A549 (cell line): ENCODE results near the gene USP15. TPM values are rescaled to one million over a fixed set of nuclear protein-coding genes. Genes with fewer than 3 reads are reported as not detected.

Source experiments
- ATAC-seq, 2 experiments: fragments of 200-7000 bp in 1 of 2; fragments of >200 bp in 1 of 2; cut with Nextera tagmentation in 1 of 2; cut with Tn5 transposase in 1 of 2; 3 replicates each; pipeline versions ENCODE4 v1.8.0 to v1.9.1; 2018 to 2020; ENCODE audit warnings: mild to moderate bottlenecking in 1 of 2, moderate library complexity in 1 of 2
- CTCF ChIA-PET: fragments of 300-600 bp; sonication (Branson Sonifier 250); formaldehyde crosslinking; extraction: SDS; loops from one replicate; lab custom pipeline; 2021; ENCODE audit warnings: antibody characterized with exemption, inconsistent platforms; lab: Yijun Ruan, JAX
- POLR2A ChIA-PET: fragments of 350-600 bp; formaldehyde crosslinking; extraction: SDS; loops from one replicate; lab custom pipeline; 2021; ENCODE audit warnings: antibody characterized with exemption, inconsistent platforms; lab: Yijun Ruan, JAX
- DNase-seq, 2 experiments: peaks; one replicate each; pipeline versions ENCODE4 v3.0.0 to v3.0.0-alpha.2; 2011 to 2016; ENCODE audit warnings: low read depth in 1 of 2, low spot score in 1 of 2
- FAIRE-seq: peaks from 2 replicates; lab custom pipeline; 2011; peaks lifted over from hg19 to GRCh38; lab: Jason Lieb, UNC
- H3K27ac ChIP-seq, 2 experiments: fragments of >200 bp; sonication (Bioruptor Twin); formaldehyde crosslinking; 3 replicates each; pipeline ENCODE4 v1.5.1; 2016 to 2017
- H3K4me1 ChIP-seq: fragments of >200 bp; sonication (Bioruptor Twin); formaldehyde crosslinking; 3 replicates; pipeline ENCODE4 v1.6.1; 2016
- H3K4me2 ChIP-seq: fragments of >200 bp; sonication (Bioruptor Twin); formaldehyde crosslinking; 3 replicates; pipeline ENCODE4 v1.6.1; 2016
- H3K4me3 ChIP-seq: fragments of >200 bp; sonication (Bioruptor Twin); formaldehyde crosslinking; 3 replicates; pipeline ENCODE4 v1.5.1; 2016
- H3K9me3 ChIP-seq: fragments of >200 bp; sonication (Bioruptor Twin); formaldehyde crosslinking; 3 replicates; pipeline ENCODE4 v1.6.1; 2016
- BHLHE40 ChIP-seq: IDR thresholded peaks from 2 replicates; pipeline ENCODE4 v1.6.1; 2012; ENCODE audit warnings: low read depth, low read length, inconsistent platforms
- CHD4 ChIP-seq: fragments of 200-600 bp; sonication (generic); IDR thresholded peaks from 2 replicates; pipeline ENCODE4 v1.6.1; 2016; ENCODE audit warnings: antibody characterized with exemption, mild to moderate bottlenecking, borderline replicate concordance
- ESRRA ChIP-seq: fragments of 150-350 bp; IDR thresholded peaks from 2 replicates; pipeline ENCODE4 v1.6.1; 2014; ENCODE audit warnings: mild to moderate bottlenecking, low read length, borderline replicate concordance
- GATA3 ChIP-seq: IDR thresholded peaks from 2 replicates; pipeline ENCODE4 v1.6.1; 2012; ENCODE audit warnings: borderline replicate concordance
- HOXB5 ChIP-seq: fragments of 250-450 bp; sonication (Bioruptor Pico); IDR thresholded peaks from 2 replicates; pipeline ENCODE4 v1.5.0; 2020; ENCODE audit warnings: mild to moderate bottlenecking, moderate library complexity
- MAZ ChIP-seq: fragments of 150-350 bp; IDR thresholded peaks from 2 replicates; pipeline ENCODE4 v1.6.1; 2014; ENCODE audit warnings: antibody characterized with exemption, low read depth, low read length, borderline replicate concordance
- MYC ChIP-seq: IDR thresholded peaks from 2 replicates; pipeline ENCODE4 v1.6.1; 2012; ENCODE audit warnings: mild to moderate bottlenecking, inconsistent platforms, low read length, improper control_type of control experiment, borderline replicate concordance
- POLR2AphosphoS2 ChIP-seq: conservative IDR thresholded peaks from 2 replicates; pipeline ENCODE4 v1.6.1; 2012; ENCODE audit warnings: low read length, improper control_type of control experiment, inconsistent platforms
- RAD21 ChIP-seq, 2 experiments: fragments of >200 bp in 1 of 2; sonication (Bioruptor Twin) in 1 of 2; formaldehyde crosslinking in 1 of 2; IDR thresholded peaks in 1 of 2; conservative IDR thresholded peaks in 1 of 2; 2 replicates in 1 of 2; 3 replicates in 1 of 2; pipeline ENCODE4 v1.6.1; 2012 to 2018; ENCODE audit warnings: inconsistent platforms in 1 of 2
- SMC3 ChIP-seq: fragments of >200 bp; sonication (Bioruptor Twin); formaldehyde crosslinking; IDR thresholded peaks from 3 replicates; pipeline ENCODE4 v1.6.1; 2018; ENCODE audit warnings: inconsistent platforms
- WGBS: methylation state at CpG from one replicate; pipeline ENCODE4 v1.1.6; 2017; ENCODE audit errors: missing lambda C conversion rate; 5-methylcytosine and 5-hydroxymethylcytosine counted together
- polyA plus RNA-seq, 4 experiments: library from polyadenylated mRNA; depleted of rRNA in 3 of 4; stranded (reverse); fragments of >200 nt; fragmentation: RNase III in 1 of 4; extraction: RNeasy Plus Mini Kit Qiagen cat#74134 plus additional on column Dnase treatment in 1 of 4; gene quantifications; 2 replicates in 3 of 4; 3 replicates in 1 of 4; pipeline ENCODE4 v1.2.3, GENCODE V29; 2011 to 2017
- TF ChIP-seq, protein P1 (sequence below): fragments of 200-600 bp; sonication (generic); IDR thresholded peaks from 2 replicates; pipeline ENCODE4 v1.6.1; 2016; ENCODE audit warnings: antibody characterized with exemption, mild to moderate bottlenecking, moderate library complexity
- TF ChIP-seq, protein P2 (sequence below): fragments of >200 bp; sonication (Bioruptor Twin); formaldehyde crosslinking; IDR thresholded peaks from 2 replicates; pipeline ENCODE4 v1.6.1; 2016
- TF ChIP-seq, protein P3 (sequence below): fragments of 450-650 bp; IDR thresholded peaks from 2 replicates; pipeline ENCODE4 v1.6.1; 2014; ENCODE audit warnings: antibody characterized with exemption
- TF ChIP-seq, protein P4 (sequence below): IDR thresholded peaks from 2 replicates; pipeline ENCODE4 v1.6.1; 2012; ENCODE audit warnings: low read depth, borderline replicate concordance
- TF ChIP-seq, protein P5 (sequence below): IDR thresholded peaks from 2 replicates; pipeline ENCODE4 v1.6.1; 2012
- TF ChIP-seq, protein P6 (sequence below): fragments of >200 bp; sonication (Bioruptor Twin); formaldehyde crosslinking; IDR thresholded peaks from 3 replicates; pipeline ENCODE4 v1.5.1; 2016

The USP15 gene
- polyA plus RNA-seq, 2 of the 4 experiments (the other 2 are of a cell fraction) = 30.4 to 67.6 TPM

DNA sequence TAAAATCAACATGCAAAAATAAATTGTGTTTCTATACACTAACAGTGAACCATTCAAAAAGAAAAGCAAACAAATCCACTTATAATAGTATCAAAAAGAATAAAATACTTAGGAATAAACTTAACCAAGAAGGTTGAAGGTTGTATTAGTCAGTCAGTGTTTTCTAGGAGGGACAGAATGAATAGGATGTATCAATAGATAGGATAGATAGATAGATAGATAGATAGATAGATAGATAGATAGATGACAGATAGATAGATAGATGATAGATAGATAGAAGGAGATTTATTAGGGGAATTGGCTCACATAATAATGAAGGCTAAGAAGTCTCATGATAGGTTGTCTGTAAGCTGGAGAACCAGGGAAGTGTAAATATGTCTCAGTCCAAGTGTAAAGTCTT is 169.3 kb downstream of the USP15 start (continued):
- TF ChIP-seq, protein P1, sequence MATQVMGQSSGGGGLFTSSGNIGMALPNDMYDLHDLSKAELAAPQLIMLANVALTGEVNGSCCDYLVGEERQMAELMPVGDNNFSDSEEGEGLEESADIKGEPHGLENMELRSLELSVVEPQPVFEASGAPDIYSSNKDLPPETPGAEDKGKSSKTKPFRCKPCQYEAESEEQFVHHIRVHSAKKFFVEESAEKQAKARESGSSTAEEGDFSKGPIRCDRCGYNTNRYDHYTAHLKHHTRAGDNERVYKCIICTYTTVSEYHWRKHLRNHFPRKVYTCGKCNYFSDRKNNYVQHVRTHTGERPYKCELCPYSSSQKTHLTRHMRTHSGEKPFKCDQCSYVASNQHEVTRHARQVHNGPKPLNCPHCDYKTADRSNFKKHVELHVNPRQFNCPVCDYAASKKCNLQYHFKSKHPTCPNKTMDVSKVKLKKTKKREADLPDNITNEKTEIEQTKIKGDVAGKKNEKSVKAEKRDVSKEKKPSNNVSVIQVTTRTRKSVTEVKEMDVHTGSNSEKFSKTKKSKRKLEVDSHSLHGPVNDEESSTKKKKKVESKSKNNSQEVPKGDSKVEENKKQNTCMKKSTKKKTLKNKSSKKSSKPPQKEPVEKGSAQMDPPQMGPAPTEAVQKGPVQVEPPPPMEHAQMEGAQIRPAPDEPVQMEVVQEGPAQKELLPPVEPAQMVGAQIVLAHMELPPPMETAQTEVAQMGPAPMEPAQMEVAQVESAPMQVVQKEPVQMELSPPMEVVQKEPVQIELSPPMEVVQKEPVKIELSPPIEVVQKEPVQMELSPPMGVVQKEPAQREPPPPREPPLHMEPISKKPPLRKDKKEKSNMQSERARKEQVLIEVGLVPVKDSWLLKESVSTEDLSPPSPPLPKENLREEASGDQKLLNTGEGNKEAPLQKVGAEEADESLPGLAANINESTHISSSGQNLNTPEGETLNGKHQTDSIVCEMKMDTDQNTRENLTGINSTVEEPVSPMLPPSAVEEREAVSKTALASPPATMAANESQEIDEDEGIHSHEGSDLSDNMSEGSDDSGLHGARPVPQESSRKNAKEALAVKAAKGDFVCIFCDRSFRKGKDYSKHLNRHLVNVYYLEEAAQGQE = no peak
- TF ChIP-seq, protein P2, sequence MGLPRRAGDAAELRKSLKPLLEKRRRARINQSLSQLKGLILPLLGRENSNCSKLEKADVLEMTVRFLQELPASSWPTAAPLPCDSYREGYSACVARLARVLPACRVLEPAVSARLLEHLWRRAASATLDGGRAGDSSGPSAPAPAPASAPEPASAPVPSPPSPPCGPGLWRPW = no peak
- TF ChIP-seq, protein P3, sequence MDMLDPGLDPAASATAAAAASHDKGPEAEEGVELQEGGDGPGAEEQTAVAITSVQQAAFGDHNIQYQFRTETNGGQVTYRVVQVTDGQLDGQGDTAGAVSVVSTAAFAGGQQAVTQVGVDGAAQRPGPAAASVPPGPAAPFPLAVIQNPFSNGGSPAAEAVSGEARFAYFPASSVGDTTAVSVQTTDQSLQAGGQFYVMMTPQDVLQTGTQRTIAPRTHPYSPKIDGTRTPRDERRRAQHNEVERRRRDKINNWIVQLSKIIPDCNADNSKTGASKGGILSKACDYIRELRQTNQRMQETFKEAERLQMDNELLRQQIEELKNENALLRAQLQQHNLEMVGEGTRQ = no peak
- no peak for TF ChIP-seq SMC3
- TF ChIP-seq BHLHE40 = no peak
- TF ChIP-seq, all 56 proteins: peak for 0

DNA sequence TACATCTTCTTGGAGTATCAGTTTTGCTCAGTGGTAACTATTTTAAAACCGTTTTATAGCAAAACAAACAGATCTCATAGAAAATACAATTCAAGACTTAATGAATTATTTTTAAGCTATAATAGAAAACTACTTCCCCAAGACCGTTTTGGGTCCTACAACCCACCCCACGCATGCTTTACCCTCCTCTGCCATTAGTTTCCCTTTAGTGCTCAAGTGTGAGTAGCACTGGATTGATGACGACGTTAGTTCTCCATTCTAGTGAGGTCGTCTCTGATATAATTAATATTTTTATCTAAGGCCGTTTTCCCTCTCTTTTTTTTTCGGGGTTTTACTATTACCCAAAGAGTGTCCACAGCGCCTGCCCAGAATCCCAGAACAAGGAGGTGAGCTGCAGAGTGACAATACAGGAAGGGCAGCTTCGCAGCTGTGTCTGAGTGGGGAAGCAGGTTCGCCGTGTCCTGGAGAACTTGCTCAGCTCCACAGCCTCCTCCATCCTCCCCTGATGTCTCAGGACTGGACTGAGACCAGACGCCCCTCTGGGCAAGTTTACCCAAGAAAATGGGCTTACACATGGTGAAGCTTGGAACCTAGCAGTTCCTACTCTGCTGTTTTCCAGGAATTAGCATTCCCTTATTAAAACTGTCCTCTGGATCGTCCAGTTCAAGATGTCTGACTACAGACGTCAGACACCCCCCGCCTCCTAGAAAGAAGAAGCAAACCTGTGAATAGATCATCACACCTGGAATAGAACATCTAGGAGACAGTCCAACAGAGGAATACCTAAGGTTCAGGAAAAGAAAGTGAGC is 174.5 kb downstream of the USP15 start:
- POLR2A ChIA-PET = interaction anchor here (0.8 to 1.8 kb wide), 4 partner anchors 32 to 634 kb away, joined by 3 to 7 read pairs (median 4); partner anchors contain the start of gene USP15
- WGBS = 21% methylated on average over 16 of the region's 16 CpGs
- no peak for FAIRE-seq
- Histone ChIP-seq H3K4me1 (0 out of 3 replicates have a peak, but pooled peaks cover 3% of the 10 kb centered on the region), H3K4me3 (peak overlapping the region; percentile 51), H3K27ac (peak overlapping the region; percentile 0 to 49; a peak in 5 of 6 replicates)
- CTCF ChIA-PET = interaction anchor here (0.6 to 5.7 kb wide), 14 partner anchors 8 to 633 kb away, joined by 3 to 125 read pairs (median 5); partner anchors contain the start of gene USP15
- TF ChIP-seq, protein P4, sequence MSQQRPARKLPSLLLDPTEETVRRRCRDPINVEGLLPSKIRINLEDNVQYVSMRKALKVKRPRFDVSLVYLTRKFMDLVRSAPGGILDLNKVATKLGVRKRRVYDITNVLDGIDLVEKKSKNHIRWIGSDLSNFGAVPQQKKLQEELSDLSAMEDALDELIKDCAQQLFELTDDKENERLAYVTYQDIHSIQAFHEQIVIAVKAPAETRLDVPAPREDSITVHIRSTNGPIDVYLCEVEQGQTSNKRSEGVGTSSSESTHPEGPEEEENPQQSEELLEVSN = 0 out of 2 replicates have a peak, but pooled peaks have one; percentile 22
- TF ChIP-seq MYC = no peak
- TF ChIP-seq, all 56 proteins: peak for 1
- no peak for DNase-seq
- Histone ChIP-seq H3K9me3 (peaks cover 7% of the 10 kb centered on the region; the same call in 2 of the 3 replicates), H3K4me2 (peak overlapping the region; percentile 88)
- ATAC-seq = peak; percentile 51 to 57

DNA sequence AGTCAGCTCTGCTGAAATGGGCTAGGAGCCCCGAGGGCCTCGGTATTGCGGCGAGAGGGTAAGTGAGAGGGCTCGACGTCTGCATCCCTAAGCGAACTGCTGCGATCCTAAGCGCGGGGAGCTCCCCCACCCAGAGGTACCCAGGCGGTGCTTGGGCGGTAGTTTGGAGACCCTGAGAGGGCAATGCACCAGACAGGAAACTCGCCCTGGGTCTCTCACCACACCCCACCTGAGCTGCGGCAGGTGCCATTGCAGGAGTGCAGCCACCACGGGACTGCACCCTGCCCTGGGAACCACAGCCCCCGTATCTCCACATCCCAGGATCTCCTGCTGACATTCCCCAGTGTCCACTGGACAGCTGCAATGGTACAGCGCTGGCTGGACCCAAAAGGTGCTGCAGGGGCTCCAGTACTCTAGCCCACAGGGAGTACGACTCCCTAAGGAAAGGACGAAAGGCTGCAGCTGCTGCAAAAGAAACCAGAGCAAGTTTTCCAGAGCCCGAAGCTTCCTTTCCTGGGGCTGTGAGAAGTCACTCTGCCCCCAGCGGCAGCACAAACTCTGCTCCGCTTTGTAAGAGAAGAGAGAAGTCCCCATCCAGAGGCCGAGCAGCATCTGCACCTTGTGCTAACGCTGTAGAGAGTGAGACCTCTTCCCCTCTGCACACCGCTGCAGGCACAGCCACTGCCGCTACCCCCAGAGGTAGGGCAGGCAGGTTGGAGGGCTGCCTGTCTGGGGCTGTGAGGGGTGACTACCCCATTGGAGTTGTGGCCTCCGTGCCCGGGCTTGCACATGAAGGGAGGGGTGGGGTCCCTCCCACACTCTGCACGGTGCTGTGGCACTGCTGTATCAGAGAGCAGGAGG is 175.3 kb downstream of the USP15 start:
- FAIRE-seq (peak; percentile 13), DNase-seq (peak; percentile 77 to 80), ATAC-seq (peak; percentile 93 to 96)
- WGBS = 13% methylated on average over 27 of the region's 29 CpGs
- peak overlapping the region; percentile 51 for H3K4me3 ChIP-seq
- POLR2A ChIA-PET = interaction anchor here (0.6 to 1.8 kb wide), 5 partner anchors 32 to 633 kb away, joined by 3 to 7 read pairs (median 3); partner anchors contain the start of gene USP15
- H3K27ac ChIP-seq = peak overlapping the region; percentile 0 to 49; a peak in 5 of 6 replicates
- H3K4me2 ChIP-seq = peak overlapping the region; percentile 88
- peaks cover 3% of the 10 kb centered on the region; the same call in 1 of the 3 replicates for H3K9me3 ChIP-seq
- CTCF ChIA-PET = interaction anchor here (0.6 to 5.7 kb wide), 28 partner anchors 9 to 634 kb away, joined by 3 to 125 read pairs (median 4); partner anchors contain the start of genes PPM1H and USP15
- H3K4me1 ChIP-seq = 0 out of 3 replicates have a peak, but pooled peaks cover 3% of the 10 kb centered on the region
- TF ChIP-seq MAZ (no peak), POLR2AphosphoS2 (no peak), RAD21 (conservative IDR thresholded peaks at IDR 0.05 in 1 of 2, IDR thresholded peaks at IDR 0.05 in 1 of 2) (peak; percentile 36 to 42; a peak in 4 of 5 replicates), HOXB5 (CRISPR knock-in tag) (no peak), SMC3 (peak; percentile 33; the same call in 1 of the 3 replicates), CHD4 (no peak), GATA3 (no peak), ESRRA (no peak)
- TF ChIP-seq, protein P5, sequence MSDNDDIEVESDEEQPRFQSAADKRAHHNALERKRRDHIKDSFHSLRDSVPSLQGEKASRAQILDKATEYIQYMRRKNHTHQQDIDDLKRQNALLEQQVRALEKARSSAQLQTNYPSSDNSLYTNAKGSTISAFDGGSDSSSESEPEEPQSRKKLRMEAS = 0 out of 2 replicates have a peak, but pooled peaks have one; percentile 29
- TF ChIP-seq, protein P1 = no peak
- TF ChIP-seq, protein P6, sequence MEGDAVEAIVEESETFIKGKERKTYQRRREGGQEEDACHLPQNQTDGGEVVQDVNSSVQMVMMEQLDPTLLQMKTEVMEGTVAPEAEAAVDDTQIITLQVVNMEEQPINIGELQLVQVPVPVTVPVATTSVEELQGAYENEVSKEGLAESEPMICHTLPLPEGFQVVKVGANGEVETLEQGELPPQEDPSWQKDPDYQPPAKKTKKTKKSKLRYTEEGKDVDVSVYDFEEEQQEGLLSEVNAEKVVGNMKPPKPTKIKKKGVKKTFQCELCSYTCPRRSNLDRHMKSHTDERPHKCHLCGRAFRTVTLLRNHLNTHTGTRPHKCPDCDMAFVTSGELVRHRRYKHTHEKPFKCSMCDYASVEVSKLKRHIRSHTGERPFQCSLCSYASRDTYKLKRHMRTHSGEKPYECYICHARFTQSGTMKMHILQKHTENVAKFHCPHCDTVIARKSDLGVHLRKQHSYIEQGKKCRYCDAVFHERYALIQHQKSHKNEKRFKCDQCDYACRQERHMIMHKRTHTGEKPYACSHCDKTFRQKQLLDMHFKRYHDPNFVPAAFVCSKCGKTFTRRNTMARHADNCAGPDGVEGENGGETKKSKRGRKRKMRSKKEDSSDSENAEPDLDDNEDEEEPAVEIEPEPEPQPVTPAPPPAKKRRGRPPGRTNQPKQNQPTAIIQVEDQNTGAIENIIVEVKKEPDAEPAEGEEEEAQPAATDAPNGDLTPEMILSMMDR = peak; percentile 61
